Psoas muscle (tissue), 8 donors: ENCODE measurements around the gene TMEM106A. TPM values are rescaled to one million over a fixed set of nuclear protein-coding genes. Genes with fewer than 3 reads are reported as not detected.
"Not testable (repeated sequence)": the region's sequence is repeated elsewhere in the genome, so short reads cannot be mapped to it uniquely, and the experiment has no call there.

ENCODE experiments used
- ATAC-seq, 4 donors: fragments of 200-7000 bp; cut with Tn5 transposase; one replicate each; pipeline ENCODE4 v1.9.1; 2020; ENCODE audit warnings: moderate library complexity in 3 of 4, mild to moderate bottlenecking in 2 of 4
- DNase-seq, 2 donors: peaks; one replicate each; pipeline ENCODE4 v3.0.0-alpha.2; 2020
- H3K27ac ChIP-seq: fragments of 200-600 bp; one replicate; pipeline ENCODE4 v1.8.0; 2022
- H3K27me3 ChIP-seq, 3 donors: fragments of 200-600 bp in 1 of 3; one replicate each; pipeline versions ENCODE4 v1.6.1 to v1.8.0; 2013 to 2022; ENCODE audit warnings: low read length in 2 of 3, mild to moderate bottlenecking in 2 of 3, moderate library complexity in 1 of 3; ENCODE audit not compliant: insufficient read depth in 3 of 3
- H3K36me3 ChIP-seq, 2 donors: fragments of 200-600 bp in 1 of 2; one replicate each; pipeline versions ENCODE4 v1.6.1 to v1.8.0; 2013 to 2022; ENCODE audit warnings: low read depth in 1 of 2, mild to moderate bottlenecking in 1 of 2, moderate library complexity in 1 of 2; ENCODE audit not compliant: insufficient read depth in 1 of 2
- H3K4me1 ChIP-seq: fragments of 200-600 bp; one replicate; pipeline ENCODE4 v1.8.0; 2022
- H3K4me3 ChIP-seq: fragments of 200-600 bp; one replicate; pipeline ENCODE4 v1.8.0; 2022; ENCODE audit warnings: mild to moderate bottlenecking
- H3K9me3 ChIP-seq: fragments of 200-600 bp; one replicate; pipeline ENCODE4 v1.8.0; 2022
- CTCF ChIP-seq: fragments of 200-600 bp; IDR thresholded peaks from one replicate; pipeline ENCODE4 v1.8.0; 2022; ENCODE audit warnings: antibody characterized with exemption
- WGBS, 3 donors: extraction: QIAGEN DNeasy Blood & Tissue Kit; methylation state at CpG; one replicate each; pipeline versions ENCODE4 v1.1.6 to v1.1.7; 2013; 5-methylcytosine and 5-hydroxymethylcytosine counted together
- intact Hi-C, 2 donors: fragments of 100-400 bp; cut with DNase I; formaldehyde crosslinking; loops; one replicate each; pipeline versions ENCODE4 v1.11.0 to v1.14.2; 2022
- polyA plus RNA-seq, 3 donors: library from polyadenylated mRNA; stranded (reverse); fragments of 200-250 nt; gene quantifications; one replicate each; pipeline ENCODE4 v1.2.3, GENCODE V29; 2013
- total RNA-seq, 4 donors: library from RNA; stranded (reverse); fragmentation: NEBNext Ultra II Directional in 2 of 4; extraction: Animal tissue kit (Norgen Biotek cat#: 25700) in 2 of 4; gene quantifications; one replicate each; pipeline versions ENCODE4 v1.2.1 to v1.2.4, GENCODE V29; 2021 to 2023
- donor health status: healthy with polysubstance abuse.
- donor health status: DM: no; HTN: no; CAD: no; lungs with moderate emphysema.
- donor health status: Bipolar disorder and iron deficiency.
- donor health status: healthy.
- donor health status: DM: yes; HTN: yes; CAD: no.
- donor health status: DM: no; HTN: no; CAD: no.
- donor health status: DM: no; HTN: no; CAD: no.
- donor health status: DM: yes; HTN: yes; CAD: no.

The TMEM106A gene
- total and polyA plus RNA-seq, 7 donors, result 0.21 to 3.4 (median 1.9) TPM

- intact Hi-C loops, result no loop called here
- H3K4me3 ChIP-seq, result no peak overlapping the region
Measured at GRCh38 chr17:43226393-43226792, 14.7 kb downstream of the TMEM106A start.

DNA sequence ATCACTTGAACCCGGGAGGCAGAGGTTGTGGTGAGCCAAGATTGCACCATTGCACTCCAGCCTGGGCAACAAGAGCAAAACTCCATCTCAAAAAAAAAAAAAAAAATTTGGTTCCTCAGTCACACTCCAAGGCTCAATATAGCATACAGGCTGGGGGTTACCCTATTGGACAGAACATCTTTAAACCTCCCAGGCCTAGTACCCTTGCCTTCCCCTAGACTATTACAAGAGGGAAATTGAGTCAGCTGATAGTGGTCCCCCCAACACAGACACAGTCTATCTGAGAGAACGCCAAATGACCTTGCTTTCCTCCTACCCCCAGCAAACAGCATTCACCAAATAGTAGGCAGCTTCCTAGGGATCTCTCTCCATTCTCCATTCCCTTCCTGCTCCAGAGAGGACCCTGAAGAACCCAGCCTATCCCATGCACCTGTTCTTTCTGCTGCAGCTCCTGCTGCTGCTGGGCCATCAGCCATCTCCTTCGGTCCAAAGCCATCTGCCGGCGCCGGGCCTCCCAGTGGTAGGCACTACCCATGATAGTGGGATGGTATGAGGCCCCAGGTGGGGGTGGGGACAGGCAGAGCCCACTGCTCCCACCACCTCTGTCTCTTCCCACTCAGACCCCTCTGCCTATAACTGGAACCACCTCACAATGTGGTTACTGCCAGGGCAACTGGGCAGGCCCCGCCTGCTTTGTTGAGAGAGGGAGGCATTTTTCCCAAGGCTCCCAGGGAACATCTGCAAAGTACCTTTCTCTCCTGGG lies 16.5 kb downstream of the TMEM106A start, which contains the start of gene CCDC200:
Gene CCDC200, minus strand, starts transcription at position 604 of the 763 bp plus-strand sequence. Its CDS starts 69 bp downstream, at position 535.
- intact Hi-C loops, H3K4me1 ChIP-seq, DNase-seq, H3K27me3 ChIP-seq, H3K9me3 ChIP-seq, H3K27ac ChIP-seq, H3K4me3 ChIP-seq: not testable (repeated sequence)
- WGBS, 3 donors, result no CpG with 5 or more reads among the region's 7 CpGs
- peak in 3 of 4 donors; percentile 32 to 40 (median 38) for ATAC-seq
- H3K36me3 ChIP-seq, result peaks cover 0 to 23% of the 10 kb centered on the region in 2 donors

More at GRCh38 chr17:43226393-43226792, 14.7 kb downstream of the TMEM106A start:
- Histone ChIP-seq H3K27me3 (no peaks in the 10 kb centered on the region), H3K36me3 (peaks cover 0 to 30% of the 10 kb centered on the region in 2 donors), H3K27ac (no peak overlapping the region), H3K4me1 (no peaks in the 10 kb centered on the region), H3K9me3 (no peaks in the 10 kb centered on the region)
- 93 to 94% (median 94%) methylated on average over 7 of the region's 7 CpGs for WGBS, 3 donors
- TF ChIP-seq CTCF, result no peak
- DNase-seq (no peak), ATAC-seq (no peak)

- H3K36me3 ChIP-seq, intact Hi-C loops, DNase-seq, H3K4me1 ChIP-seq, H3K4me3 ChIP-seq, H3K27ac ChIP-seq, H3K27me3 ChIP-seq, H3K9me3 ChIP-seq: not testable (repeated sequence)
- WGBS, 3 donors, result 59 to 81% (median 60%) methylated on average over 15 to 18 of the region's 40 CpGs
- ATAC-seq, result peak in 3 of 4 donors; percentile 58 to 79 (median 65)
Measured at GRCh38 chr17:43231205-43232020, 19.7 kb downstream of the TMEM106A start.

DNA sequence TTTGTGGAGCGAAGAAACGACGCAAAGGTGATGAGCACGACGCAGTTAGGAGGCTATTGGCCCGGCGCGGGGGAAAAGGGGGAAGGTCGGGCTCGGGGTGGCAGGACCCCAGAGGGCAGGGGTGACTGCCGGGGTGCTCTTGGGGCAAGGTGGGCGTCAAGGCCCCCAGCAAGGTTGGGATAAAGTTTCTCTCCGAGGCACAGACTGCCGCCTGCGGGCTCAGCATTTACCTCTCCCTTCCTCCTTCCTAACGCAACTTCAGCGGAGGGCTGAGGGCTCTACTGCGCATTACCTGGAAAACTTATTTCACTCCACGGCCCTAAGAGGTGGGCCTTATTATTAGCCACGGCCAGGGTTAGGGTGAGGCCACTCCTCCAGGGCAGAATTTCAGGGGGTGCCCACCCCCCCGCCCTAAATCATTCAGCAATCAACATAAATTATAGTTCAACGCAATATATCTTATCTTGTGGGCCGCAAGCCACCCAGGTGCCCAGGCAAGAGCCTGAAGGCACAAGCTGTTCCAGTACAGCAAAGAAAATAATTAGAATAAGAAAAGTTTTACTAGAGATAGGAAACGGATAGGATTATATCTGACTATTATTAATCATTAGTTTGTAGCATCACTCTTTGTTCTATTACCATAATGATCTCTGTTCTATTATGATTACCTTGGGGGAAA lies 20.5 kb downstream of the TMEM106A start:
- intact Hi-C loops, H3K27me3 ChIP-seq, H3K9me3 ChIP-seq, H3K36me3 ChIP-seq, H3K4me1 ChIP-seq, ATAC-seq: not testable (repeated sequence)
- 67 to 95% (median 74%) methylated on average over 5 to 16 of the region's 24 CpGs for WGBS, 3 donors
- Histone ChIP-seq H3K27ac (peak overlapping the region; percentile 39), H3K4me3 (peak overlapping the region; percentile 5)
- peak; percentile 51 to 89 for DNase-seq

- H3K4me1 ChIP-seq, DNase-seq, intact Hi-C loops, H3K27ac ChIP-seq, H3K4me3 ChIP-seq, H3K9me3 ChIP-seq, H3K27me3 ChIP-seq, H3K36me3 ChIP-seq, ATAC-seq: not testable (repeated sequence)
- WGBS, 3 donors, result 0% methylated on average over 2 of the region's 15 CpGs; no CpG with 5 or more reads in 2 of the 3 donors
Measured at GRCh38 chr17:43233263-43233662, 21.6 kb downstream of the TMEM106A start.

DNA sequence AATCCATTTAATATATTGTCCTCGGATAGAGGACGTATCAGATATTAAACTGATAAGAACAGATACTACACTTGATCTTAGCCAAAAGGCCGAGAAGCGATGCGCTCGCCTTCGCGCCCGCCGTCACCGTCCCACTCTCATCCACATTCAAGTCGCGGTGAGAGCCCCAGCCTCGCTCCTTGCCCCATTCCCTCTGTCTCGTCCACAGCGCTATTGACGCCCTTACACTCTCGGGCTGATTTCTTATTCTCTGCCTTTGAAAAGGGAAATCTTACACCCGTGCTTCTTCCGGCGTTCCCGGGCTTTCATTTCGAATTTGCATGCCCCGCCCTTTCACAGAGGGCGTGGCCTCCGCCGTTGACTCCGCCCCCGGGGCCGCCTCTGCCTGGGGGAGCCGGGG lies 22.2 kb downstream of the TMEM106A start, which contains the start of gene RNU2-1:
Gene RNU2-1, minus strand, starts transcription at position 101 of the 400 bp plus-strand sequence.
- H3K27ac ChIP-seq, DNase-seq, H3K36me3 ChIP-seq, H3K9me3 ChIP-seq, H3K27me3 ChIP-seq, H3K4me1 ChIP-seq, intact Hi-C loops, ATAC-seq, H3K4me3 ChIP-seq: not testable (repeated sequence)
- no CpG with 5 or more reads among the region's 31 CpGs for WGBS, 3 donors

- H3K4me1 ChIP-seq, H3K36me3 ChIP-seq, intact Hi-C loops, H3K27ac ChIP-seq, H3K9me3 ChIP-seq, H3K4me3 ChIP-seq, DNase-seq, H3K27me3 ChIP-seq: not testable (repeated sequence)
- ATAC-seq, result peak in 3 of 4 donors; percentile 38 to 50 (median 48)
- 0% methylated on average over 1 of the region's 26 CpGs; no CpG with 5 or more reads in 2 of the 3 donors for WGBS, 3 donors
Measured at GRCh38 chr17:43239597-43239996, 27.9 kb downstream of the TMEM106A start.

DNA sequence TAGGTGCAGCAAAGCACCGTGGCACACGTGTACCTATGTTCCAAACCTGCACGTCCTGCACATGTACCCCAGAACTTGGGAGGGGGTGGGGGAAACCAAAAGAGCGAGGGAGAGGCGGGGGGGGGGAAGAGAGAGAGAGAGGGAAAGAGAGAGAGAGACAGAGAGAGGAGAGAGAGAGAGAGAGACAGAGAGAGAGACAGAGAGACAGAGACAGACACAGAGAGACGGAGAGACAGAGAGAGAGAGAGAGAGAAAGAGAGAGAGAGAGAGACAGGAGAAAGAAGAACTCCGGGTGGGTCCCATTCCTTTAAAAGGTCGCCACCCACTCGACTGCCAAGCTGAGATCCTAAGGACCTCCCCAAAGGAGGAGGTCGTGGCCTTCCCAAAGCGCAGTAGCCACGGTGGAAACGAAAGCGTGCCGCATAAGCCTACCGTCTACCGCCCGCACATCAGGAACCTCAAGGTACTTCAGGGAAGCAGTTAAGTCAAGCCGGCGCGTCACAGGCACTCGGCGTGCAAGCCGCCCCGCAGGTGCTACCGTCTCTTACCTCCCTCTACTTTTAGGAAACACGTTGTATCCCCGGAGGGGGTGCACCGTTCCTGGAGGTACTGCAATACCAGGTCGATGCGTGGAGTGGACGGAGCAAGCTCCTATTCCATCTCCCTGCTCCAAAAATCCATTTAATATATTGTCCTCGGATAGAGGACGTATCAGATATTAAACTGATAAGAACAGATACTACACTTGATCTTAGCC lies 29.1 kb downstream of the TMEM106A start:
- 14% methylated on average over 3 of the region's 34 CpGs; no CpG with 5 or more reads in 2 of the 3 donors for WGBS, 3 donors
- ATAC-seq, result peak in 3 of 4 donors; percentile 46 to 79 (median 56)
- not testable (repeated sequence) for H3K9me3 ChIP-seq

GRCh38 chr17:43246456-43246855 lies 34.8 kb downstream of the TMEM106A start:
- H3K4me3 ChIP-seq, H3K36me3 ChIP-seq, H3K4me1 ChIP-seq, H3K27me3 ChIP-seq, H3K9me3 ChIP-seq, DNase-seq, intact Hi-C loops: not testable (repeated sequence)
- WGBS, 3 donors, result 2 to 5% (median 3%) methylated on average over 8 to 12 of the region's 23 CpGs
- H3K27ac ChIP-seq, result peak overlapping the region; percentile 46
- ATAC-seq, result peak in 1 of 4 donors; percentile 71

More for the DNA sequence above, 29.1 kb downstream of the TMEM106A start:
- H3K4me1 ChIP-seq, DNase-seq, H3K27ac ChIP-seq, H3K27me3 ChIP-seq, intact Hi-C loops, H3K4me3 ChIP-seq, H3K36me3 ChIP-seq: not testable (repeated sequence)
